Karpas-422 (cell line): Measurements from ENCODE around the gene MINDY1. TPM values are rescaled to one million over a fixed set of nuclear protein-coding genes. Genes with fewer than 3 reads are reported as not detected.

Experiments used
- DNase-seq: peaks from one replicate; pipeline ENCODE4 v3.0.0-alpha.2; 2015
- H2AFZ ChIP-seq: fragments of 200-600 bp; sonication (generic); 2 replicates; pipeline ENCODE4 v1.6.1; 2014; ENCODE audit warnings: antibody characterized with exemption, low read length, mixed read lengths
- H3K27ac ChIP-seq: fragments of 200-600 bp; sonication (generic); 2 replicates; pipeline ENCODE4 v1.5.1; 2014; ENCODE audit warnings: mild to moderate bottlenecking, low read length, moderate library complexity
- H3K27me3 ChIP-seq: fragments of 200-600 bp; sonication (generic); 2 replicates; pipeline ENCODE4 v1.6.1; 2014; ENCODE audit warnings: low read length, mixed read lengths
- H3K36me3 ChIP-seq: fragments of 200-600 bp; sonication (generic); 2 replicates; pipeline ENCODE4 v1.6.1; 2014; ENCODE audit warnings: low read length, mixed read lengths; ENCODE audit not compliant: insufficient read depth
- H3K4me1 ChIP-seq: fragments of 200-600 bp; sonication (generic); 2 replicates; pipeline ENCODE4 v1.6.1; 2014; ENCODE audit warnings: mild to moderate bottlenecking, low read length, mixed read lengths
- H3K4me2 ChIP-seq: fragments of 200-600 bp; sonication (generic); 2 replicates; pipeline ENCODE4 v1.6.1; 2014; ENCODE audit warnings: low read length, low read depth, mild to moderate bottlenecking; ENCODE audit not compliant: poor library complexity, severe bottlenecking
- H3K4me3 ChIP-seq: fragments of 200-600 bp; sonication (generic); 2 replicates; pipeline ENCODE4 v1.5.1; 2014; ENCODE audit warnings: mild to moderate bottlenecking, antibody characterized with exemption, low read length, mixed read lengths
- H3K79me2 ChIP-seq: fragments of 200-600 bp; sonication (generic); 2 replicates; pipeline ENCODE4 v1.6.1; 2014; ENCODE audit warnings: mild to moderate bottlenecking, low read length, mixed read lengths
- H3K9ac ChIP-seq: fragments of 200-600 bp; sonication (generic); 2 replicates; pipeline ENCODE4 v1.6.0; 2014; ENCODE audit warnings: low read length
- H3K9me2 ChIP-seq: fragments of 200-600 bp; sonication (generic), shearing (Covaris generic); replicated peaks from 2 replicates; pipeline ENCODE4 v1.6.0; 2014; ENCODE audit warnings: mild to moderate bottlenecking, low read length, moderate library complexity; ENCODE audit not compliant: insufficient read depth
- H3K9me3 ChIP-seq: fragments of 300-700, 200-600 bp; sonication (generic); 2 replicates; pipeline ENCODE4 v1.6.1; 2014; ENCODE audit warnings: low read length, mixed read lengths
- H4K20me1 ChIP-seq: fragments of 200-600 bp; sonication (generic); 2 replicates; pipeline ENCODE4 v1.6.1; 2014; ENCODE audit warnings: mild to moderate bottlenecking, antibody characterized with exemption, low read length, low read depth; ENCODE audit not compliant: insufficient read depth
- total RNA-seq: library from RNA; depleted of rRNA; stranded (reverse); fragments of >200 nt; shearing (Covaris generic); gene quantifications from 2 replicates; pipeline ENCODE4 v1.2.3, GENCODE V29; 2014; ENCODE audit warnings: low replicate concordance

The MINDY1 gene
- total RNA-seq, 1 experiment from 2014 or later, result 9.9 TPM

- H3K36me3 ChIP-seq, result no peaks in the 10 kb centered on the region
- H3K9ac ChIP-seq, result peak overlapping the region; percentile 95
- no peaks in the 10 kb centered on the region for H3K9me3 ChIP-seq
- H2AFZ ChIP-seq, result peak overlapping the region; percentile 84; the same call in 1 of the 2 replicates
- peak overlapping the region; percentile 91 for H3K4me3 ChIP-seq
- peaks cover 54% of the 10 kb centered on the region for H3K4me1 ChIP-seq
- 0 out of 2 replicates have a peak overlapping the region, but pooled peaks have one; percentile 5 for H3K27ac ChIP-seq
- no peaks in the 10 kb centered on the region for H3K9me2 ChIP-seq
- no peaks in the 10 kb centered on the region for H4K20me1 ChIP-seq
- DNase-seq, result no peak
- H3K4me2 ChIP-seq, result peak overlapping the region; percentile 89
- H3K27me3 ChIP-seq, result no peaks in the 10 kb centered on the region
- H3K79me2 ChIP-seq, result peaks cover 59% of the 10 kb centered on the region
These were observed 2.5 kb upstream of the MINDY1 start for GRCh38 chr1:151009206-151009587.

GRCh38 chr1:151008244-151009205, 1.8 kb upstream of the MINDY1 start, which contains the start of gene PRUNE1:
TSS of gene PRUNE1 (plus strand) at chr1:151008449. CDS start at chr1:151008633, 184 bp downstream.
- Histone ChIP-seq H3K9me2 (no peaks in the 10 kb centered on the region), H3K4me3 (peak within 1 kb of the TSS; percentile 91), H3K27ac (peak within 1 kb of the TSS; percentile 29; the same call in 1 of the 2 replicates), H3K27me3 (no peaks in the 10 kb centered on the region), H3K36me3 (no peaks in the 10 kb centered on the region), H3K9me3 (no peaks in the 10 kb centered on the region), H3K4me2 (peak within 1 kb of the TSS; percentile 89), H3K9ac (peak within 1 kb of the TSS; percentile 95), H3K79me2 (peaks cover 56% of the 10 kb centered on the region), H3K4me1 (peaks cover 61% of the 10 kb centered on the region), H2AFZ (peak within 1 kb of the TSS; percentile 84), H4K20me1 (no peaks in the 10 kb centered on the region)
- DNase-seq, result peak; percentile 99

- Histone ChIP-seq H3K79me2 (peaks cover 50% of the 10 kb centered on the region), H3K9me3 (no peaks in the 10 kb centered on the region), H3K4me1 (peaks cover 67% of the 10 kb centered on the region), H4K20me1 (no peaks in the 10 kb centered on the region), H3K27ac (peak overlapping the region; percentile 29; the same call in 1 of the 2 replicates), H3K36me3 (no peaks in the 10 kb centered on the region), H2AFZ (peak overlapping the region; percentile 50; the same call in 1 of the 2 replicates), H3K27me3 (no peaks in the 10 kb centered on the region), H3K9ac (peak overlapping the region; percentile 95), H3K4me2 (peak overlapping the region; percentile 89), H3K9me2 (no peaks in the 10 kb centered on the region), H3K4me3 (peak overlapping the region; percentile 91)
- DNase-seq, result no peak
These were observed 1.1 kb upstream of the MINDY1 start for GRCh38 chr1:151007853-151008243.

GRCh38 chr1:151005729-151006319, 878 bp downstream of the MINDY1 start:
- H3K36me3 ChIP-seq, result no peaks in the 10 kb centered on the region
- H3K4me2 ChIP-seq, result peak overlapping the region; percentile 92
- H3K79me2 ChIP-seq, result peaks cover 33% of the 10 kb centered on the region
- peak overlapping the region; percentile 60 for H3K27ac ChIP-seq
- peak overlapping the region; percentile 75 for H3K9ac ChIP-seq
- peaks cover 61% of the 10 kb centered on the region for H3K4me1 ChIP-seq
- H3K27me3 ChIP-seq, result no peaks in the 10 kb centered on the region
- peak overlapping the region; percentile 86 for H2AFZ ChIP-seq
- DNase-seq, result no peak
- no peaks in the 10 kb centered on the region for H3K9me3 ChIP-seq
- no peaks in the 10 kb centered on the region for H4K20me1 ChIP-seq
- no peaks in the 10 kb centered on the region for H3K9me2 ChIP-seq
- peak overlapping the region; percentile 73 for H3K4me3 ChIP-seq

GRCh38 chr1:151003180-151003579, 3.5 kb downstream of the MINDY1 start:
- no peak overlapping the region for H3K4me3 ChIP-seq

GRCh38 chr1:151002611-151003010, 4.1 kb downstream of the MINDY1 start:
- Histone ChIP-seq H3K4me1 (peaks cover 39% of the 10 kb centered on the region), H3K36me3 (no peaks in the 10 kb centered on the region), H4K20me1 (no peaks in the 10 kb centered on the region), H3K9ac (no peak overlapping the region), H3K79me2 (peaks cover 9% of the 10 kb centered on the region), H3K4me3 (no peak overlapping the region), H3K4me2 (no peak overlapping the region), H3K9me3 (no peaks in the 10 kb centered on the region), H3K9me2 (no peaks in the 10 kb centered on the region), H3K27ac (no peak overlapping the region), H3K27me3 (no peaks in the 10 kb centered on the region), H2AFZ (no peak overlapping the region)
- DNase-seq, result no peak

More at GRCh38 chr1:151003180-151003579, 3.5 kb downstream of the MINDY1 start:
- Histone ChIP-seq H3K9ac (peak overlapping the region; percentile 3; the same call in 1 of the 2 replicates), H3K27ac (no peak overlapping the region), H2AFZ (no peak overlapping the region), H3K9me2 (no peaks in the 10 kb centered on the region), H3K4me1 (peaks cover 44% of the 10 kb centered on the region), H3K79me2 (peaks cover 9% of the 10 kb centered on the region), H3K36me3 (no peaks in the 10 kb centered on the region), H3K9me3 (no peaks in the 10 kb centered on the region), H4K20me1 (no peaks in the 10 kb centered on the region), H3K27me3 (no peaks in the 10 kb centered on the region), H3K4me2 (peak overlapping the region; percentile 46)
- DNase-seq, result no peak

- Histone ChIP-seq H3K9me2 (no peaks in the 10 kb centered on the region), H3K4me1 (peaks cover 36% of the 10 kb centered on the region), H3K27me3 (no peaks in the 10 kb centered on the region), H3K79me2 (peaks cover 9% of the 10 kb centered on the region), H3K9ac (no peak overlapping the region), H3K9me3 (no peaks in the 10 kb centered on the region), H3K4me2 (no peak overlapping the region), H2AFZ (no peak overlapping the region), H4K20me1 (no peaks in the 10 kb centered on the region), H3K36me3 (no peaks in the 10 kb centered on the region), H3K27ac (no peak overlapping the region), H3K4me3 (no peak overlapping the region)
- DNase-seq, result no peak
These were observed 4.7 kb downstream of the MINDY1 start for GRCh38 chr1:151002051-151002450.

GRCh38 chr1:151001602-151002001, 5.1 kb downstream of the MINDY1 start:
- no peaks in the 10 kb centered on the region for H4K20me1 ChIP-seq
- H3K27ac ChIP-seq, result no peak overlapping the region
- no peak overlapping the region for H2AFZ ChIP-seq
- no peak overlapping the region for H3K9ac ChIP-seq
- H3K9me2 ChIP-seq, result no peaks in the 10 kb centered on the region
- no peak for DNase-seq
- H3K27me3 ChIP-seq, result no peaks in the 10 kb centered on the region
- H3K79me2 ChIP-seq, result peaks cover 9% of the 10 kb centered on the region
- H3K4me1 ChIP-seq, result peaks cover 32% of the 10 kb centered on the region
- H3K9me3 ChIP-seq, result no peaks in the 10 kb centered on the region
- H3K4me2 ChIP-seq, result no peak overlapping the region
- H3K4me3 ChIP-seq, result no peak overlapping the region
- no peaks in the 10 kb centered on the region for H3K36me3 ChIP-seq
